NB4 (cell line): ENCODE data around the gene NUDT2.
"Not testable (repeated sequence)": the region's sequence is repeated elsewhere in the genome, so short reads cannot be mapped to it uniquely, and the experiment has no call there.

Experiments
- DNase-seq: peaks from one replicate; pipeline ENCODE4 v3.0.0; 2010; ENCODE audit warnings: low read depth
- H3K4me3 ChIP-seq: one replicate; pipeline ENCODE4 v1.5.1; 2011; ENCODE audit warnings: mild to moderate bottlenecking, low read depth, low read length, moderate library complexity
- MYC ChIP-seq: IDR thresholded peaks from 2 replicates; pipeline ENCODE4 v1.6.1; 2011; ENCODE audit warnings: low read depth, low read length
- POLR2A ChIP-seq: IDR thresholded peaks from 2 replicates; pipeline ENCODE4 v1.6.1; 2011; ENCODE audit warnings: mild to moderate bottlenecking; ENCODE audit not compliant: insufficient read length; ENCODE audit errors: extremely low read depth
- TF ChIP-seq, protein P1 (sequence below): IDR thresholded peaks from one replicate; pipeline ENCODE4 v1.5.1; 2012; ENCODE audit warnings: low read depth, low read length
- TF ChIP-seq, protein P2 (sequence below): IDR thresholded peaks from 2 replicates; pipeline ENCODE4 v1.6.1; 2011; ENCODE audit warnings: low read depth, low read length

Gene NUDT2

DNA sequence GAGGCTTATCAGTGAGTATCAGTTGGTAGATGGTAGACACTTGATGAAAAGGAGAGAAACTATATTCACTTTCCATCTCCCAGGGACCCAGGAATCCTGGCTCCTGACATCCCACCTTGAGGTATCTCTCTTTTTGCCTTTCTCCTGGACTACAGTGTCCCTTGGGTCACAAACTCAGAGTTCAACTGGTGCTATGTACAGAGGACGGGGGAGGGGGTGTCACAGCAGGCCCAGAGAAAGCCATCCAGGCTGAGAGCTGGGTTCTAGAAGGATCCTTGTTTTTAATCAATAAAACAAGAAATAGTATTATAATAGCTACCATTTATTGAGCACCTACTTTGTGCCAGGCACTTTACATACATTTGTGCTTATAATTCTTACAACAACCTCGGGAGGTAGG lies 37.0 kb downstream of the NUDT2 start:
- DNase-seq: no peak
- TF ChIP-seq, protein P1, sequence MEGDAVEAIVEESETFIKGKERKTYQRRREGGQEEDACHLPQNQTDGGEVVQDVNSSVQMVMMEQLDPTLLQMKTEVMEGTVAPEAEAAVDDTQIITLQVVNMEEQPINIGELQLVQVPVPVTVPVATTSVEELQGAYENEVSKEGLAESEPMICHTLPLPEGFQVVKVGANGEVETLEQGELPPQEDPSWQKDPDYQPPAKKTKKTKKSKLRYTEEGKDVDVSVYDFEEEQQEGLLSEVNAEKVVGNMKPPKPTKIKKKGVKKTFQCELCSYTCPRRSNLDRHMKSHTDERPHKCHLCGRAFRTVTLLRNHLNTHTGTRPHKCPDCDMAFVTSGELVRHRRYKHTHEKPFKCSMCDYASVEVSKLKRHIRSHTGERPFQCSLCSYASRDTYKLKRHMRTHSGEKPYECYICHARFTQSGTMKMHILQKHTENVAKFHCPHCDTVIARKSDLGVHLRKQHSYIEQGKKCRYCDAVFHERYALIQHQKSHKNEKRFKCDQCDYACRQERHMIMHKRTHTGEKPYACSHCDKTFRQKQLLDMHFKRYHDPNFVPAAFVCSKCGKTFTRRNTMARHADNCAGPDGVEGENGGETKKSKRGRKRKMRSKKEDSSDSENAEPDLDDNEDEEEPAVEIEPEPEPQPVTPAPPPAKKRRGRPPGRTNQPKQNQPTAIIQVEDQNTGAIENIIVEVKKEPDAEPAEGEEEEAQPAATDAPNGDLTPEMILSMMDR: no peak
- TF ChIP-seq POLR2A: no peak
- no peak for TF ChIP-seq MYC
- TF ChIP-seq, protein P2, sequence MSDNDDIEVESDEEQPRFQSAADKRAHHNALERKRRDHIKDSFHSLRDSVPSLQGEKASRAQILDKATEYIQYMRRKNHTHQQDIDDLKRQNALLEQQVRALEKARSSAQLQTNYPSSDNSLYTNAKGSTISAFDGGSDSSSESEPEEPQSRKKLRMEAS: no peak
- no peak overlapping the region for H3K4me3 ChIP-seq

DNA sequence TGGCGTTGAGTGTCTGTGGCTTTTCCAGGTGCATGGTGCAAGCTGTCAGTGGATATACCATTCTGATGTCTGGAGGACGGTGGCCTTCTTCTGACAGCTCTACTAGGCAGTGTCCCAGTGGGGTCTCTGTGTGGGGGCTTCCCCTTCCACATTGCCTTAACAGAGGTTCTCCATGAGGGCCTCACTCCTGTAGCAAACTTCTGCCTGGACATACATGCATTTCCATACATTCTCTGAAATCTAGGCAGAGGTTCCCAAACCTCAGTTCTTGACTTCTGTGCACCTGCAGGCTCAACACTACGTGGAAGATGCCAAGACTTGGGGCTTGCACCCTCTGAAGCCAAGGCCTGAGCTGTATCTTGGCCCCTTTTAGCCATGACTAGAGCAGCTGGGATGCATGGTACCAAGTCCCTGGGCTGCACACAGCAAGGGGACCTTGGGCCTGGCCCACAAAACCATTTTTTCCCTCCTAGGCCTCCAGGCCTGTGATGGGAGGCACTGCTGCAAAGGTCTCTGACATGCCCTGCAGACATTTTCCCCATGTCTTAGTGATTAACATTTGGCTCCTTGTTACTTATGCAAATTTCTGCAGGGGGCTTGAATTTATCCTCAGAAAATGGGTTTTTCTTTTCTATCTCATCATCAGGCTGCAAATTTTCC lies 38.5 kb downstream of the NUDT2 start:
- not testable (repeated sequence) for DNase-seq, H3K4me3 ChIP-seq

DNA sequence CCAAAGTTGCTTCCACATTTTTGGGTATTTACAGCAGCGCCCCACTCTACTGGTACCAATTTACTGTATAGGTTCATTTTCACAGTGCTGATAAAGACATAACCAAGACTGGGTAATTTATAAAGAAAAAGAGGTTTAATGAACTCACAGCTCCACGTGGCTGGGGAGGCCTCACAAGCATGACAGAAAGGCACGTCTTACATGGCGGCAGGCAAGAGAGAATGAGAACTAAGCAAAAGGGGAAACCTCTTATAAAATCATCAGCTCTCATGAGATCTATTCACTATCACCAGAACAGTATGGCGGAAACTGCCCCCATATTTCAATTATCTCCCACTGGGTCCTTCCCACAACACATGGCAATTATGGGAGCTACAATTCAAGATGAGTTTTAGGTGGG lies 39.4 kb downstream of the NUDT2 start:
- H3K4me3 ChIP-seq, DNase-seq: not testable (repeated sequence)

- H3K4me3 ChIP-seq: no peak overlapping the region
- no peak for DNase-seq
- TF ChIP-seq MYC (no peak), POLR2A (no peak)
- TF ChIP-seq, protein P1: no peak
- TF ChIP-seq, protein P2: no peak
Measured at GRCh38 chr9:34369636-34370035, 40.3 kb downstream of the NUDT2 start.

DNA sequence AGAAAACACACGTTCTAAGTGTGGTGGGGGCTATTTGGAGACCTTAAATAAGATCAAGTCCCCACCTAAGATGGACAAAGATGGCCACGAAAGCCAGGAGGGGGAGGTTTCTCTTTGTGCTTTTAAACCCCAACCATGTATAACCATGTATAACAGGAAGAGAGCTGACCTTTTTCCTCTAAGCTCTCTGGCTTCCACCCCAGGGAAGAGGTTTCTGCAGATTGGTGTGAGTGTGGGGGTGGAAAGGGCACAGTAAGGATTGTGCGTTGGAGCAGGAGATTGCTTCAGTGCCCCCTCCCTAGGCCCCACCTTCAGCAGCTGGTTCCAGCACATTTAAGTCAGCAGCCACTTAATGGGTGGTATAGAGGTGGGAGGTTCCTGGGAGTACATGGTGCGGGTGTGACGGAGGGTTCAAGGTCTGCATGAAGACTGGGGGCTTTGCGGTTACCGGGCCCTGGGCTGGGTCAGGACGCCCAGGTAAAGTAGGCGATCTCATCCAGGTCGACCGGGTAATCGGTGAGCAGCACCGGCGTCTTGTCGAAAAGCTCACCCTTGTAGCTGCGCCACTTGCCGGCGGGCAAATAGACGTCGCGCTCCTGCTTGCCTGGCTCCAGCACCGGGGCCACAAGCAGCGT lies 41.1 kb downstream of the NUDT2 start:
- DNase-seq: no peak
- TF ChIP-seq MYC (no peak), POLR2A (no peak)
- TF ChIP-seq, protein P2: no peak
- TF ChIP-seq, protein P1: no peak
- no peak overlapping the region for H3K4me3 ChIP-seq

DNA sequence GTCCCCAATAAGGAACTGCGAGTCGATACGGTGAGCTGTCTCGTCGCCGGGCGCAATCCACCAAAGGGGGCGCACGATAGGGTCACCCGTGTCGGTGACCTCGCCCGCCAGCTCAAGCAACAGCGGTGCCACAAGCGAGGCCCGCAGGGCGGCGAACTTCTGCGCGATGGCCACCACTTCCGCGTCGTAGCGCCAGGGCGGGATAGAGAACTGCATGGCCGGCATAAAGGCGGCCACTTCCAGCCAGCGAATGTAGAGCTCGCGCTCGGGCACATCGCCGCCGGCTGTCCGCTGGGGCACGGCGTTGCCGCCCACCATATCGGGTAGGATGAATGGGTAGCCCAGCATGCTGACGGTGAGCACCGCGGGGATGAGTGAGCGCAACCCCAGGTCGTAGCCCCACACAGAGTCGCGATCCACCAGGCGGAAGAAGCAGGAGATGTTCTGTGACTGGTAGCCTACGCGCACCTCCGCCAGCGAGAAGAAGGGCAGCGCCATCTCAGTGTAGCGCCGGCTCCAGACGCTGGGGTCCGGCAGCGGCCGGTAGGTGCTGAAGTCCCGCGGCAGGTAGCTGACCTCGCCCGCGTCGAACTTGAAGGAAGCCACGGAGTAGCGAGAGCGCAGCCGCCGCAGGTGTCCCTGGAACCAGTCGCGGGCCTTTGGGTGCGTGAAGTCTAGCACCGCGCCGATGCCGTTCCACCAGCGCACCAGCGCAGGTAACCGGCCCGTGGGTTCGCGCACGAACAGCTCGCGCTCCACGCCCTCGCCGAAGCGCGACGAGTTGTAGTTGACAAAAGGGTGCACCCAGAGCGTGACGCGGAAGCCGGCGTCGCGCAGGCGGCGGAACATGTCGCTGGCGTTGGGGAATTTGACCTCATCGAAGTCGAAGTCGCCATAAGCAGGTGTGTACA lies 41.9 kb downstream of the NUDT2 start:
- DNase-seq: no peak
- TF ChIP-seq, protein P1: no peak
- TF ChIP-seq POLR2A (no peak), MYC (no peak)
- TF ChIP-seq, protein P2: no peak
- H3K4me3 ChIP-seq: no peak overlapping the region
